ENCODE data around the gene TTC4. TPM values are rescaled to one million over a fixed set of nuclear protein-coding genes. Genes with fewer than 3 reads are reported as not detected.

TTC4 gene
- total and polyA plus RNA-seq, 2 experiments from 2014 or later: 25.1 to 33.6 TPM

- no peaks in the 10 kb centered on the region for H4K20me1 ChIP-seq (replicated peaks; ENCODE audit: insufficient read depth)
- H3K27ac Mint-ChIP-seq: no peak overlapping the region
- no peak overlapping the region for H3K4me3 Mint-ChIP-seq
- H3K27me3 ChIP-seq (ENCODE audit: insufficient read depth): no peaks in the 10 kb centered on the region
- ATAC-seq (no peak), DNase-seq (ENCODE audit: low spot score) (no peak)
- no peak overlapping the region for H3K27ac ChIP-seq (ENCODE audit: low read depth)
- no peak overlapping the region for H2AFZ ChIP-seq
- no peaks in the 10 kb centered on the region for H3F3A ChIP-seq (replicated peaks; ENCODE audit: low read depth)
- peaks cover 10% of the 10 kb centered on the region for H3K27me3 Mint-ChIP-seq (ENCODE audit: insufficient read depth, low read depth, poor library complexity)
- TF ChIP-seq ZNF114 (CRISPR knock-in tag; IDR thresholded peaks at IDR 0.05): no peak
- H3K4me1 Mint-ChIP-seq: peaks cover 4% of the 10 kb centered on the region
- no peaks in the 10 kb centered on the region for H3K4me1 ChIP-seq (ENCODE audit: insufficient read depth)
- H3K36me3 Mint-ChIP-seq (ENCODE audit: low read depth): no peaks in the 10 kb centered on the region
- H3K36me3 ChIP-seq (ENCODE audit: insufficient read depth): no peaks in the 10 kb centered on the region
- H3K79me2 ChIP-seq (replicated peaks; ENCODE audit: insufficient read depth): no peaks in the 10 kb centered on the region
- no peak overlapping the region for H3K4me3 ChIP-seq
- H3K9me3 Mint-ChIP-seq: no peaks in the 10 kb centered on the region
- H3K9me2 ChIP-seq (ENCODE audit: insufficient read depth): no peaks in the 10 kb centered on the region
- H3K4me2 ChIP-seq: no peak overlapping the region
These were observed 5.9 kb upstream of the TTC4 start for GRCh38 chr1:54709547-54710292.

GRCh38 chr1:54710434-54710833, 5.2 kb upstream of the TTC4 start:
- no peak overlapping the region for H3K4me3 ChIP-seq
- Mint-ChIP-seq H3K36me3 (ENCODE audit: low read depth) (no peaks in the 10 kb centered on the region), H3K27me3 (ENCODE audit: insufficient read depth, low read depth, poor library complexity) (peaks cover 10% of the 10 kb centered on the region), H3K4me3 (no peak overlapping the region), H3K4me1 (peaks cover 9% of the 10 kb centered on the region), H3K9me3 (no peaks in the 10 kb centered on the region), H3K27ac (no peak overlapping the region)
- TF ChIP-seq JUNB (IDR thresholded peaks at IDR 0.05; ENCODE audit: unreplicated experiment) (no peak), POLR2AphosphoS5 (IDR thresholded peaks at IDR 0.05; ENCODE audit: low read depth) (no peak), CREB1 (CRISPR knock-in tag; IDR thresholded peaks at IDR 0.05; ENCODE audit: low read depth) (no peak), EZH2phosphoT487 (IDR thresholded peaks at IDR 0.05; ENCODE audit: unreplicated experiment) (no peak)
- TF ChIP-seq, protein P1, sequence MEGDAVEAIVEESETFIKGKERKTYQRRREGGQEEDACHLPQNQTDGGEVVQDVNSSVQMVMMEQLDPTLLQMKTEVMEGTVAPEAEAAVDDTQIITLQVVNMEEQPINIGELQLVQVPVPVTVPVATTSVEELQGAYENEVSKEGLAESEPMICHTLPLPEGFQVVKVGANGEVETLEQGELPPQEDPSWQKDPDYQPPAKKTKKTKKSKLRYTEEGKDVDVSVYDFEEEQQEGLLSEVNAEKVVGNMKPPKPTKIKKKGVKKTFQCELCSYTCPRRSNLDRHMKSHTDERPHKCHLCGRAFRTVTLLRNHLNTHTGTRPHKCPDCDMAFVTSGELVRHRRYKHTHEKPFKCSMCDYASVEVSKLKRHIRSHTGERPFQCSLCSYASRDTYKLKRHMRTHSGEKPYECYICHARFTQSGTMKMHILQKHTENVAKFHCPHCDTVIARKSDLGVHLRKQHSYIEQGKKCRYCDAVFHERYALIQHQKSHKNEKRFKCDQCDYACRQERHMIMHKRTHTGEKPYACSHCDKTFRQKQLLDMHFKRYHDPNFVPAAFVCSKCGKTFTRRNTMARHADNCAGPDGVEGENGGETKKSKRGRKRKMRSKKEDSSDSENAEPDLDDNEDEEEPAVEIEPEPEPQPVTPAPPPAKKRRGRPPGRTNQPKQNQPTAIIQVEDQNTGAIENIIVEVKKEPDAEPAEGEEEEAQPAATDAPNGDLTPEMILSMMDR (conservative IDR thresholded peaks at IDR 0.05; ENCODE audit: low read depth in 2 of 2): no peak
- TF ChIP-seq, protein P2, sequence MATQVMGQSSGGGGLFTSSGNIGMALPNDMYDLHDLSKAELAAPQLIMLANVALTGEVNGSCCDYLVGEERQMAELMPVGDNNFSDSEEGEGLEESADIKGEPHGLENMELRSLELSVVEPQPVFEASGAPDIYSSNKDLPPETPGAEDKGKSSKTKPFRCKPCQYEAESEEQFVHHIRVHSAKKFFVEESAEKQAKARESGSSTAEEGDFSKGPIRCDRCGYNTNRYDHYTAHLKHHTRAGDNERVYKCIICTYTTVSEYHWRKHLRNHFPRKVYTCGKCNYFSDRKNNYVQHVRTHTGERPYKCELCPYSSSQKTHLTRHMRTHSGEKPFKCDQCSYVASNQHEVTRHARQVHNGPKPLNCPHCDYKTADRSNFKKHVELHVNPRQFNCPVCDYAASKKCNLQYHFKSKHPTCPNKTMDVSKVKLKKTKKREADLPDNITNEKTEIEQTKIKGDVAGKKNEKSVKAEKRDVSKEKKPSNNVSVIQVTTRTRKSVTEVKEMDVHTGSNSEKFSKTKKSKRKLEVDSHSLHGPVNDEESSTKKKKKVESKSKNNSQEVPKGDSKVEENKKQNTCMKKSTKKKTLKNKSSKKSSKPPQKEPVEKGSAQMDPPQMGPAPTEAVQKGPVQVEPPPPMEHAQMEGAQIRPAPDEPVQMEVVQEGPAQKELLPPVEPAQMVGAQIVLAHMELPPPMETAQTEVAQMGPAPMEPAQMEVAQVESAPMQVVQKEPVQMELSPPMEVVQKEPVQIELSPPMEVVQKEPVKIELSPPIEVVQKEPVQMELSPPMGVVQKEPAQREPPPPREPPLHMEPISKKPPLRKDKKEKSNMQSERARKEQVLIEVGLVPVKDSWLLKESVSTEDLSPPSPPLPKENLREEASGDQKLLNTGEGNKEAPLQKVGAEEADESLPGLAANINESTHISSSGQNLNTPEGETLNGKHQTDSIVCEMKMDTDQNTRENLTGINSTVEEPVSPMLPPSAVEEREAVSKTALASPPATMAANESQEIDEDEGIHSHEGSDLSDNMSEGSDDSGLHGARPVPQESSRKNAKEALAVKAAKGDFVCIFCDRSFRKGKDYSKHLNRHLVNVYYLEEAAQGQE (IDR thresholded peaks at IDR 0.05; ENCODE audit: unreplicated experiment): no peak
- no peak overlapping the region for H2AFZ ChIP-seq
- no peaks in the 10 kb centered on the region for H3K79me2 ChIP-seq (replicated peaks; ENCODE audit: insufficient read depth)
- H4K20me1 ChIP-seq (replicated peaks; ENCODE audit: insufficient read depth): no peaks in the 10 kb centered on the region
- ATAC-seq (no peak), DNase-seq (ENCODE audit: low spot score) (no peak)
- H3K27ac ChIP-seq (ENCODE audit: low read depth): no peak overlapping the region
- H3K36me3 ChIP-seq (ENCODE audit: insufficient read depth): no peaks in the 10 kb centered on the region
- H3K4me2 ChIP-seq: no peak overlapping the region
- no peaks in the 10 kb centered on the region for H3F3A ChIP-seq (replicated peaks; ENCODE audit: low read depth)
- H3K9me2 ChIP-seq (ENCODE audit: insufficient read depth): no peaks in the 10 kb centered on the region
- peaks cover 4% of the 10 kb centered on the region; the same call in 1 of the 2 replicates for H3K4me1 ChIP-seq (ENCODE audit: insufficient read depth)
- no peaks in the 10 kb centered on the region for H3K27me3 ChIP-seq (ENCODE audit: insufficient read depth)

Measured in GM23338 (cell line).